WI38 (cell line): ENCODE measurements around the gene KRTAP12-3.

Experiments used
- H3K4me3 ChIP-seq: 2 replicates; pipeline ENCODE4 v1.5.1; 2011; ENCODE audit warnings: low read depth, mild to moderate bottlenecking, control low read depth, low read length
- TF ChIP-seq, protein P1 (sequence below): IDR thresholded peaks from 2 replicates; pipeline ENCODE4 v1.5.1; 2012; ENCODE audit warnings: low read depth, mild to moderate bottlenecking, control low read depth, low read length

KRTAP12-3 gene

DNA sequence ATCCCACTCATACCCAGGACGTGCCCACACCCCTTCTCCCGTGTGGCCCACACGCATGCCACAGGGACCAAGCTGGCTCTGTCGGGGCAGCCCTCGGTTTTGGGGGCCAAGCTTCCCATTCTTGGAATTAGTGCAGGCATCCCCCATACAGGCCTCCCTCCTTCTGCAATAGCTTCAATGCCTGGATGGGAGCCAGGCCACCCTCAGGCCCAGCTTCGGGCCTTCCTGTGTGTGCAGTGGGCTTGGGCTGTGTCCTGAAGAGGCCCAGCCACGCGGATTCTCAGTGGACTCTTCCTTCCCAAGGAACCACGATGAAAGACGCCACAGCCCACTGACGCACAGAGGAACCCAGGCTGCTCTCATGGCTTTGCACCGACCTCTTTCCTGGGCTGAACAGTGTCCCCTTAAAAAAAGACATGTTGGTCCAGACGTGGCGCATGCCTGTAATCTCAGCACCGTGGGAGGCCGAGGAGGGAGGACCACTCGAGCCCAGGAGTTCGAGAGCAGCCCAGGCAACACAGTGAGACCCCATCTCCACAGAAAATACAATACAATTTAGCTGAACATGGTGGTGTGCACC is 8.1 kb upstream of the KRTAP12-3 start:
- TF ChIP-seq, protein P1, sequence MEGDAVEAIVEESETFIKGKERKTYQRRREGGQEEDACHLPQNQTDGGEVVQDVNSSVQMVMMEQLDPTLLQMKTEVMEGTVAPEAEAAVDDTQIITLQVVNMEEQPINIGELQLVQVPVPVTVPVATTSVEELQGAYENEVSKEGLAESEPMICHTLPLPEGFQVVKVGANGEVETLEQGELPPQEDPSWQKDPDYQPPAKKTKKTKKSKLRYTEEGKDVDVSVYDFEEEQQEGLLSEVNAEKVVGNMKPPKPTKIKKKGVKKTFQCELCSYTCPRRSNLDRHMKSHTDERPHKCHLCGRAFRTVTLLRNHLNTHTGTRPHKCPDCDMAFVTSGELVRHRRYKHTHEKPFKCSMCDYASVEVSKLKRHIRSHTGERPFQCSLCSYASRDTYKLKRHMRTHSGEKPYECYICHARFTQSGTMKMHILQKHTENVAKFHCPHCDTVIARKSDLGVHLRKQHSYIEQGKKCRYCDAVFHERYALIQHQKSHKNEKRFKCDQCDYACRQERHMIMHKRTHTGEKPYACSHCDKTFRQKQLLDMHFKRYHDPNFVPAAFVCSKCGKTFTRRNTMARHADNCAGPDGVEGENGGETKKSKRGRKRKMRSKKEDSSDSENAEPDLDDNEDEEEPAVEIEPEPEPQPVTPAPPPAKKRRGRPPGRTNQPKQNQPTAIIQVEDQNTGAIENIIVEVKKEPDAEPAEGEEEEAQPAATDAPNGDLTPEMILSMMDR = no peak
- no peak overlapping the region for H3K4me3 ChIP-seq

DNA sequence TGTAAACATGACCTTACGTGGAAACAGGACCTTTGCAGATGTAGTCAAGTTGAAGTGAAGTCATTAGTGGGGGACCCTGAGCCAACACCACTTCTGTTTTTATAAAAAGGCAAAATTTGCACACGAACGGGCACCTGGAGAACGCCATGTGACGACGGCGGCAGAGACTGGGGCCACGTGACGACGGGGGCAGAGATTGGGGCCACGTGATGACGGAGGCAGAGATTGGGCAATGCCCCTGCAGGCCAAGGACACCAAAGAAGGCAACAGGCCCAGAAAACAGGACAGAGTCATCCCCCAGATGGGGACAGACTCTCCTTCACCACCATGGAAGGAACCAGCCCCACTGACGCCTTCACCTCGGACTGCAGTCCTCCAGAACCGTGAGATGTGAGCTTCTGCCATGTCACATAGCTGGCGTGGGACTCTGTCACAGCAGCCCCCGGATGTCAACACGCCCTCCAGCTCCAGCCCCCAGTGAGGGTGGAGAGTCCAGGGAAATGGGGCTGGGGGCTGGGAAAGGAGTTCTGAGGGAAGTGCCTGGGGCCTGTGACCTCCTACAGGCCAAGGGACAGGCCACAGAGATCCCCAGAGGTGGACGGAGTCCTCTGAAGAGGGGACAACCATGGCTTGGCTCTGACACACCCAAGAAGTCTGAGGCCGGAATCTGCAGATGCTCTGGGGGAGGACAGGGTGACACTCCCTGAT is 7.3 kb upstream of the KRTAP12-3 start:
- no peak overlapping the region for H3K4me3 ChIP-seq
- TF ChIP-seq, protein P1 = no peak

DNA sequence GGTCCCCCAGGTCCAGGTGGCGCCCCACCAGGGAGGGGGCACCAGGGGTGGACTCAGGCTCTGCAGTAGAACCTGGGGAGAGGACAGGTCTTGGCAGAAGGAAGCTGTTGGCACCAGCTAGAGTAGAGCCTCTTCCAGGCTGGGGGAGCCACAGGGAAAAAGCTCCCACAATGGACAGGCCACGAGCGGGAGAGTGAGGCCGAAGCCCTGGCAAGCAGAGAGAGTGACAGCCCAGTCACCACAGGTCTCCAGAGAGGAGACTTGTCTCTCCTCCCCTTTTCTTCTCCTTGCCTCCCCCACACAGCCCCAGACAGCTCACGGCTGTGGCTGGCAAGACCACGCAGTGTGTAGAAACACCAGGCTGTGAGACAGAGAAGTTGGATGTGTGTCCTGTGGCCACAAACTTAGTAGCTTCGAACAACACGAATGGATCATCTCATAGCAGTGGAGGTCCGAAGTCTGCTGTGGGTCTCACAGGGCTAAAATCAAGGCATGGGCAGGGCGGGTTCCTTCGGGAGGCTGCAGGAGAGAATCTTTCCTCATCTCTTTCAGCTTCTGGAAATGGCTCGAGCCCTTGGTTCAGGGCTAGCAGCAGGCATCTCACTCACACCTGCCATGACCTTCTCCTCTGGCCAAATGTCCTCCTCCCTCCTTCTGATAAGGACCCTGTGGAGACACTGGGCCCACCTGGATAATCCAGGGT is 6.6 kb upstream of the KRTAP12-3 start:
- TF ChIP-seq, protein P1 = no peak
- no peak overlapping the region for H3K4me3 ChIP-seq

DNA sequence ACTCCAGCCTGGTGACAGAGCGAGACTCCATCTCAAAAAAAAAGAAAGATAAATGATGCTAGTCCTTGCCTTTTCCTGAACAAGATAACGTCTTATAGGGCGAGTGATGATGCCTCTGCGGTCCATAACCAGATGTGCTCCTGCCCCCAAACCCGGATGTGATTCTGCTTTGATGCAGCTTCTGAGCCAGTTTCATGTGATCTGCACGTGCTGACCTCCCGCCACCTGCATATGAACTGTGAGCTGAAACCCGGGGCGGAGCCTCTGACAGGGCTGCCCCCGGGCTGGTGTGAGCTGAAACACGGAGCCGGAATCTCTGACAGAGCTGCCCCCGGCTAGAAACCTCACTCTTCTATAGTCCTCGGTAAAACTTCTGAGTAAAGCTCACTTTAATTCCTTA is 4.6 kb upstream of the KRTAP12-3 start:
- H3K4me3 ChIP-seq = no peak overlapping the region
- TF ChIP-seq, protein P1 = no peak

DNA sequence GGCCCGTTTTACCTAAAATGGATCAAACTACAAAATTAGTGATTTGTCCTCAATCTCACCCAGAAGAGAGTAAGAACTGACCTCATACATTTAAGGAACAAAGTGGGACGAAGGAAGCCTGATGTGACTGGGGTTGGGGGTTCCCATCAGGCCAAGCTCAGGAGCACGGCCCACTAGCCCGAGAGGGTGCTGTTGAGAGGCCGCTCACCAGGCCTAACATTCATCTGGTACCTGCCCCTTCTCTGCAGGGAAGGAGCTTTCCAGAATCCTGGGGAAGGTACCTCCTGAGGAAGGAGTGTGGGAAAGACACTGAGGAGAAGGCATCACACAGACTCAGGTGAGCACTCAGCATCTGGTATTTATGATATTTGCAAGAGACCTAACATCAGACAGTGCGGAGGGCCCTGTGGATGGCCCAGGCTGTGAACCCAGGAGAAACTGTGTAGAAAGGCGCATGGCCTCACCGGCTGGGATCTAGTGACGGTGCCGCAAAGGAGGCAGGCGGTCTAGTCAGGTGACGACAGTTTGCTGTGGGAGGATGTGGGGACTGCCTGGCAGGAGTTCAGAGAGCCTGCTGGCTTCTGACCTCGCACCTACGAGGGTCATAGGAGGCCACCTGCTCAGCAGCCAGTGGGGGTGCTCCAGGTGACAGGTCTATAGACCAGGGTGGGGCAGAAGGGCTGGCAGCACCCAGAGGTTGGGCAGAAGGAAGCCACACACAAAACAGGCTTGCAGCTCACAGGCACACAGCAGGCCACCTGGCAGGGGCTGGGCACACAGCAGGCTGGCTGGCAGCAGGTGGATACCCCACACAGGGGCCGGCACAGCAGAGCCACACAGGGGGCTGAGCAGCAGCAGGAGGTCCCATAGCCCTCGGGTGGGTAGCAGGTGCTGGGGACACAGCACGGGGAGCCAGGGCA is 3.8 kb upstream of the KRTAP12-3 start:
- TF ChIP-seq, protein P1 = no peak
- H3K4me3 ChIP-seq = no peak overlapping the region

DNA sequence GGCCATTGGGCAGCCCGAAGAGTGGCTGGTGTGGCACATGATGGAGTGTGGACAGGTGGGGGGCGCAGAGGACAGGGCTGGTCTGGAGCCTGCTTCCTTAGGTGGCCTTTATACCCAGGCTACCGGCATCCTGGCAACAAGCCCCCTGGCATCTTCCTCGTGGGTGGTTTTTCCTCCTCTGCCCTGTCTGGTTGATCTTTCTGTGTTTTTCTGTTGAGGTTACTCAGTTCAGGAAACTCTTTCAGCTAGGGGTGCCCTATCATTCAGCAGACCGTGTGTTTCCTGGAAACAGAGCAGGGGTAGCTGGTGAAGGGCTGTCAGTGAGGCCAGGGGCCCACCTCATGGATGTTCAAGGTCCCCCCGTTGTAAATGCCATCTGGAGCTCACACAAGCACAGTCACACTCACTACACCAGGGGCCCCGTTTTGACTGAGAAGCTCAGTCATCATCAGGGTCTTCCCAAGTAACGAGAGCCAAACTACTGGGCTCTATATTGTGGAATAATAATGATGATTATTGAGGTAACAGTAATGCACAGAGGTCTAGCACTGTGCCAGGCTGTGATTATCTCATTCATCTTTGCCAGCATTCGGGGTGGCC is 3.1 kb upstream of the KRTAP12-3 start, which contains the start of gene KRTAP12-4:
Gene KRTAP12-4, minus strand, starts transcription at position 84 of the 600 bp plus-strand sequence. Its CDS starts 45 bp downstream, at position 39.
- TF ChIP-seq, protein P1 = no peak
- no peak within 1 kb of the TSS for H3K4me3 ChIP-seq
